ENCODE results near the gene LRRC32. TPM values are rescaled to one million over a fixed set of nuclear protein-coding genes. Genes with fewer than 3 reads are reported as not detected.
A peak's percentile ranks its signal among the peaks of the same experiment; 100 is the strongest.
"Not testable (repeated sequence)": the region's sequence is repeated elsewhere in the genome, so short reads cannot be mapped to it uniquely, and the experiment has no call there.

LRRC32 gene
- total and polyA plus RNA-seq, 2 experiments from 2014 or later, result 4.0 to 7.9 TPM

DNA sequence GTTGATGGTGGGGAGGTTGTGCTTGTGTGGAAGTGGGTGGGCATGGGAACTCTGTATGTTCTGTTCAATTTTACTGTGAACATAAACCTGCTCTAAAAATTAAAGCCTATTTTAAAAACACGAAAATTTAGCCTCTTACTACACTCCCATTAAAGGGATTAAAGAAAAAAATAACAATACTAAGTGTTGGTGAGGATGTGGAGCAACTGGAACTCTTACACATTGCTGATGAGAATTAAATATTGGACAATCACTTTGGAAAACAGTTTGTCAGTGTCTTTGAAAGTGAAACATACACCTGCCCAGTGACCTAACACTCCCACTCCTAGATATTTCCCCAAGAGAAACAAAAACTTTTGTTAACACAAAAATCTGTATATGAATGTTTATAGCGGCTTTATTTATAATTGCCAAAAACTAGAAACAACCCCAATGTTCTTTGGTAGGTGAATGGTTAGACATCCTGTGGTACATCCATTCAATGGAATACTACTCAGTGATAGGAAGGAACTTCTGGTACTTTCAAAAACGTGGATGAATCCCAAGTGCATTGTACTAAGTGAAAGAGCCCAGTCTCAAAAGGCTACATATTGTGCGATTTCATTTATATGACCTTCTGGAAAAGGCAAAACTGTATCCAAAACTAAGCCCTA, 23.5 kb downstream of the LRRC32 start:
- in situ Hi-C loops (cut with MboI), result no loop called here
- Histone ChIP-seq H3K27me3 (replicated peaks; ENCODE audit: insufficient read depth) (0 out of 2 replicates have a peak, but pooled peaks cover 10% of the 10 kb centered on the region), H4K20me1 (ENCODE audit: insufficient read depth) (no peaks in the 10 kb centered on the region), H3K4me2 (ENCODE audit: unreplicated experiment) (no peak overlapping the region), H3K4me3 (no peak overlapping the region), H3K9me2 (ENCODE audit: insufficient read depth) (no peaks in the 10 kb centered on the region), H3K36me3 (ENCODE audit: low read depth) (no peaks in the 10 kb centered on the region), H3F3A (ENCODE audit: insufficient read depth) (no peaks in the 10 kb centered on the region), H3K27ac (no peak overlapping the region), H3K4me1 (ENCODE audit: insufficient read depth) (no peaks in the 10 kb centered on the region), H3K9me3 (ENCODE audit: low read depth) (no peaks in the 10 kb centered on the region), H2AFZ (no peak overlapping the region), H3K9ac (no peak overlapping the region), H3K79me2 (ENCODE audit: insufficient read depth) (no peaks in the 10 kb centered on the region)
- WGBS, 2 experiments (ENCODE audit: low coverage in 1 of 2, low lambda C conversion rate in 2 of 2, missing lambda C conversion rate in 2 of 2), result 35 to 36% methylated on average over 4 of the region's 4 CpGs
- no peak for DNase-seq
- TF ChIP-seq EZH2phosphoT487 (IDR thresholded peaks at IDR 0.05; ENCODE audit: insufficient read depth, low read depth) (no peak), EZH2 (IDR thresholded peaks at IDR 0.05; ENCODE audit: insufficient read depth, poor library complexity, severe bottlenecking) (no peak)

DNA sequence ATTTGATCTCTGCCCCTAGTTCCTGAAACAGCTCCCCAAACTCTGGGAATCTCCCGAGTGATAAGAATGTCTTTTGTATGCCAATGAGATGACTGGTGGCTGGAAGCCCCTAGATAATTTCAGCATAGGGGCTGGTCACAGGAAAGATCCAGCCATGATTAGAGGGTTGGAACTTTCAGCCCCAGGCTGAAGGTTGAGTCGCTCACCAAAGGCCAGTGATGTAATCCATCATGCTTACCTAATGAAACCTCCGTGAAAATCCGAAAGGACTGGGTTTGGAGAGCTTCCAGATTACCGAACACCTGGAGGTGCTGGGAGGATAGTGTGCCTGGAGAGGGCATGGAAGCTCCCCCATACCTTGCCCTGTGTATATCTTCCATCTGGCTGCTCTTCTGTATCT, 26.0 kb downstream of the LRRC32 start:
- Histone ChIP-seq H3K9me2 (ENCODE audit: insufficient read depth) (no peaks in the 10 kb centered on the region), H3K9me3 (ENCODE audit: low read depth) (no peaks in the 10 kb centered on the region), H4K20me1 (ENCODE audit: insufficient read depth) (no peaks in the 10 kb centered on the region), H3K4me2 (ENCODE audit: unreplicated experiment) (no peak overlapping the region), H3K79me2 (ENCODE audit: insufficient read depth) (no peaks in the 10 kb centered on the region), H3K36me3 (ENCODE audit: low read depth) (no peaks in the 10 kb centered on the region), H2AFZ (no peak overlapping the region), H3F3A (ENCODE audit: insufficient read depth) (no peaks in the 10 kb centered on the region), H3K27ac (no peak overlapping the region), H3K27me3 (replicated peaks; ENCODE audit: insufficient read depth) (0 out of 2 replicates have a peak, but pooled peaks cover 5% of the 10 kb centered on the region), H3K4me1 (ENCODE audit: insufficient read depth) (no peaks in the 10 kb centered on the region), H3K4me3 (no peak overlapping the region), H3K9ac (no peak overlapping the region)
- in situ Hi-C loops (cut with MboI), result no loop called here
- TF ChIP-seq EZH2phosphoT487 (IDR thresholded peaks at IDR 0.05; ENCODE audit: insufficient read depth, low read depth), result no peak
- peak; percentile 19 for DNase-seq
- WGBS, 2 experiments (ENCODE audit: low coverage in 1 of 2, low lambda C conversion rate in 2 of 2, missing lambda C conversion rate in 2 of 2), result 57 to 64% methylated on average over 5 of the region's 5 CpGs

DNA sequence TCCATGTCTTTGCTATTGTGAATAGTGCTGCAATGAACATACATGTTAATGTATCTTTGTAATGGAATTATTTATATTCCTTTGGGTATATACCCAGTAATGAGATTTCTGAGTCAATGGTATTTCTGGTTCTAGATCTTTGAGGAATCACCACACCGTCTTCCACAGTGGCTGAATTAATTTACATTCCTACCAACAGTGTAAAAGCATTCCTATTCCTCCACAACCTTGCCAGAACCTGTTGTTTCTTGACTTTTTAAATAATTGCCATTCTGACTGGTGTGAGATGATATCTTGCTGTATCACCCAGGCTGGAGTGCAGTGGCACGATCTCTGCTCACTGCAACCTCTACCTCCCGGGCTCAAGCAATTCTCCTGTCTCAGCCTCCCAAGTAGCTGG, 26.8 kb downstream of the LRRC32 start:
- H3K9ac ChIP-seq; H3K79me2 ChIP-seq (ENCODE audit: insufficient read depth); H2AFZ ChIP-seq; H3K36me3 ChIP-seq (ENCODE audit: low read depth); H3K9me3 ChIP-seq (ENCODE audit: low read depth); H3K4me2 ChIP-seq (ENCODE audit: unreplicated experiment); H3K4me1 ChIP-seq (ENCODE audit: insufficient read depth); H4K20me1 ChIP-seq (ENCODE audit: insufficient read depth); H3K9me2 ChIP-seq (ENCODE audit: insufficient read depth); DNase-seq; H3F3A ChIP-seq (ENCODE audit: insufficient read depth); H3K27me3 ChIP-seq (replicated peaks; ENCODE audit: insufficient read depth); H3K4me3 ChIP-seq; in situ Hi-C loops (cut with MboI); H3K27ac ChIP-seq: not testable (repeated sequence)
- WGBS, 2 experiments (ENCODE audit: low coverage in 1 of 2, low lambda C conversion rate in 2 of 2, missing lambda C conversion rate in 2 of 2), result 87 to 91% methylated on average over 3 of the region's 3 CpGs

DNA sequence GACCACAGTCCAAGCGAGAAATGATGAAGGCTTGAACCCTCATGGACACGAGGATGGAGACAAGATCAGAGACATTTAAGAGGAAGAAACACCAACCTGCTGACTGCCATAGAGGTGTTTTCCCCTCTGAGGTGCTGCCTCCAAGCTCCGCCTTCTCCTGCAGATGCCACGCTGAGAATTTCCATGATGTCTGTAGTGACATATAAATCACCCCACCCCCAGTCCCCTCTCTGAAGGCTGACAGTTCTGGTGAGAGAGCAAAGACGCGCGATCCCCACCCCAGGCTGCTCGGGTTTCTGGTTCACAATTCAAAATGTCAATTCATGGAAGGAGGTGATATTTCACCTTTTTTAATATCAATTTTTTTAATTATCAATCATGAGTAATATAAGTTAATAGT, 28.2 kb downstream of the LRRC32 start:
- WGBS, 2 experiments (ENCODE audit: low coverage in 1 of 2, low lambda C conversion rate in 2 of 2, missing lambda C conversion rate in 2 of 2), result 68 to 70% methylated on average over 8 of the region's 8 CpGs
- in situ Hi-C loops (cut with MboI), result no loop called here
- TF ChIP-seq EZH2phosphoT487 (IDR thresholded peaks at IDR 0.05; ENCODE audit: insufficient read depth, low read depth), result no peak
- TF ChIP-seq EZH2 (IDR thresholded peaks at IDR 0.05; ENCODE audit: insufficient read depth, poor library complexity, severe bottlenecking), result no peak

DNA sequence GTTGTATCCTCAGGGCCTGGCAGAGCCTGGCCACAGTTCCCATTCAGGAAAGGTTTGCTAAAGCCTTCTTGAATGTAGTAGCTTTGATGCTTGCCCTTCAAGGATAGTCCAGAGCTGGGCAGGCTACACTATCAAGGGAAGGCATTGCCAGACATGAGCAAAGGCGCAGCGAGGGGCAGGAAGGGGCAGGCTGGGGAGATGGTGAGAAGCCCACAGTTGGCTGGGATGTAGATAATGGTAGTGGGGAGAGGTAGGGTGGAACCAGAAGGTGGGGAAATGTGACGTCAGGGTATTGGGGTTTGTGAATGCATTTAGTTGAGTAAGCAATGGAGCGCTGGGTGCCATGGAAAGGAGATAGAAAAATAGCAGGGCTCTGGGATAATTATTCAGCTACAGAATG, 28.6 kb downstream of the LRRC32 start:
- no peak overlapping the region for H3K4me2 ChIP-seq (ENCODE audit: unreplicated experiment)
- TF ChIP-seq EZH2phosphoT487 (IDR thresholded peaks at IDR 0.05; ENCODE audit: insufficient read depth, low read depth), result no peak
- TF ChIP-seq EZH2 (IDR thresholded peaks at IDR 0.05; ENCODE audit: insufficient read depth, poor library complexity, severe bottlenecking), result no peak
- H2AFZ ChIP-seq, result no peak overlapping the region
- H3K27me3 ChIP-seq (replicated peaks; ENCODE audit: insufficient read depth), result 0 out of 2 replicates have a peak, but pooled peaks cover 5% of the 10 kb centered on the region
- in situ Hi-C loops (cut with MboI), result no loop called here
- DNase-seq, result no peak
- no peak overlapping the region for H3K4me3 ChIP-seq
- H3F3A ChIP-seq (ENCODE audit: insufficient read depth), result no peaks in the 10 kb centered on the region
- H3K9ac ChIP-seq, result no peak overlapping the region
- 77 to 80% methylated on average over 4 of the region's 4 CpGs for WGBS, 2 experiments (ENCODE audit: low coverage in 1 of 2, low lambda C conversion rate in 2 of 2, missing lambda C conversion rate in 2 of 2)
- no peaks in the 10 kb centered on the region for H3K36me3 ChIP-seq (ENCODE audit: low read depth)
- H3K4me1 ChIP-seq (ENCODE audit: insufficient read depth), result no peaks in the 10 kb centered on the region
- H3K27ac ChIP-seq, result no peak overlapping the region
- no peaks in the 10 kb centered on the region for H3K79me2 ChIP-seq (ENCODE audit: insufficient read depth)
- H4K20me1 ChIP-seq (ENCODE audit: insufficient read depth), result no peaks in the 10 kb centered on the region
- H3K9me2 ChIP-seq (ENCODE audit: insufficient read depth), result no peaks in the 10 kb centered on the region
- no peaks in the 10 kb centered on the region for H3K9me3 ChIP-seq (ENCODE audit: low read depth)

More for the DNA sequence above, 28.2 kb downstream of the LRRC32 start:
- H2AFZ ChIP-seq, result no peak overlapping the region
- no peaks in the 10 kb centered on the region for H3K9me2 ChIP-seq (ENCODE audit: insufficient read depth)
- 0 out of 2 replicates have a peak, but pooled peaks cover 5% of the 10 kb centered on the region for H3K27me3 ChIP-seq (replicated peaks; ENCODE audit: insufficient read depth)
- DNase-seq, result no peak
- no peak overlapping the region for H3K9ac ChIP-seq
- H4K20me1 ChIP-seq (ENCODE audit: insufficient read depth), result no peaks in the 10 kb centered on the region
- no peaks in the 10 kb centered on the region for H3K36me3 ChIP-seq (ENCODE audit: low read depth)
- H3K9me3 ChIP-seq (ENCODE audit: low read depth), result no peaks in the 10 kb centered on the region
- H3F3A ChIP-seq (ENCODE audit: insufficient read depth), result no peaks in the 10 kb centered on the region
- no peak overlapping the region for H3K27ac ChIP-seq
- no peak overlapping the region for H3K4me2 ChIP-seq (ENCODE audit: unreplicated experiment)
- H3K79me2 ChIP-seq (ENCODE audit: insufficient read depth), result no peaks in the 10 kb centered on the region
- H3K4me1 ChIP-seq (ENCODE audit: insufficient read depth), result no peaks in the 10 kb centered on the region
- no peak overlapping the region for H3K4me3 ChIP-seq

Data from GM23248 (cell line).